GM18511 (cell line): ENCODE measurements around the gene TMEM59.

Experiments used
- ATAC-seq: cut with Tn5 transposase; IDR thresholded peaks from one replicate; pipeline ENCODE4 v1.9.1; 2021; ENCODE audit warnings: mild to moderate bottlenecking, moderate library complexity; ENCODE audit not compliant: unreplicated experiment

Gene TMEM59

DNA sequence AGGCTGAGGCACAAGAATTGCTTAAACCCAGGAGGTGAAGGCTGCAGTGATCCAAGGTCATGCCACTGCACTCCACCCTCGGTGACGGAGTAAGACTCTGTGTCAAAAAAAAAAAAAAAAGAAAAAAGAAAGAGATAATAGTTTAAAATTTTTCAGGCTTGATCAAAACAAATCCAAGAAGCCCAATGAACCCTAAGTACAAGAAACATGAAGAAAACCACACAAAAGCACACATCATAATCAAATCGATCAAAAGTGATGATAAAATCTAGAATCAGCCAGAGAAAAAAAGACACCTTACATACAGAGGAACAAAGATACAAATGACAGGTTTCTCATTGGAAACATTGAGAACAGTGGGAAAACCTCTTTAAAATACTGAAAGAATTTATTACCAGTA, 66.5 kb downstream of the TMEM59 start:
- no peak for ATAC-seq

- ATAC-seq, result no peak
Observed at GRCh38 chr1:53984726-53985125, 68.3 kb downstream of the TMEM59 start.

DNA sequence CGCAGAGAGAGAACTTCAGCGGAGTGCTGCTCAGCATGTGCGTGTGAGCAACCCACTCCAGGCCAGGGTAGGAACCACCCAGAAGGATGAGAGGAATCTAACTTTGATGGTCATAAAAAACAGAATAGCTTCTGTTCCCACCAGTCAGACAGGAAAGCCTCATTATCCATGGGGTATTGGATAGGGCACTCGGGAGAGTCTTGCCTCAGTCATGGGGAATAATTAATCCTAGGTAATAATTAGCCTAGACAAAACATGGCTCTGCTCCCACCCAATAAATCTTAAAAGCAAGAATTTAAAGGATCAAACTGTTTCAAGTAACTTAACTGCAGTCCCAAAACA, 70.3 kb downstream of the TMEM59 start:
- ATAC-seq, result no peak

GRCh38 chr1:53982034-53982762, 70.8 kb downstream of the TMEM59 start:
- no peak for ATAC-seq

GRCh38 chr1:53981220-53981619, 71.8 kb downstream of the TMEM59 start:
- no peak for ATAC-seq

DNA sequence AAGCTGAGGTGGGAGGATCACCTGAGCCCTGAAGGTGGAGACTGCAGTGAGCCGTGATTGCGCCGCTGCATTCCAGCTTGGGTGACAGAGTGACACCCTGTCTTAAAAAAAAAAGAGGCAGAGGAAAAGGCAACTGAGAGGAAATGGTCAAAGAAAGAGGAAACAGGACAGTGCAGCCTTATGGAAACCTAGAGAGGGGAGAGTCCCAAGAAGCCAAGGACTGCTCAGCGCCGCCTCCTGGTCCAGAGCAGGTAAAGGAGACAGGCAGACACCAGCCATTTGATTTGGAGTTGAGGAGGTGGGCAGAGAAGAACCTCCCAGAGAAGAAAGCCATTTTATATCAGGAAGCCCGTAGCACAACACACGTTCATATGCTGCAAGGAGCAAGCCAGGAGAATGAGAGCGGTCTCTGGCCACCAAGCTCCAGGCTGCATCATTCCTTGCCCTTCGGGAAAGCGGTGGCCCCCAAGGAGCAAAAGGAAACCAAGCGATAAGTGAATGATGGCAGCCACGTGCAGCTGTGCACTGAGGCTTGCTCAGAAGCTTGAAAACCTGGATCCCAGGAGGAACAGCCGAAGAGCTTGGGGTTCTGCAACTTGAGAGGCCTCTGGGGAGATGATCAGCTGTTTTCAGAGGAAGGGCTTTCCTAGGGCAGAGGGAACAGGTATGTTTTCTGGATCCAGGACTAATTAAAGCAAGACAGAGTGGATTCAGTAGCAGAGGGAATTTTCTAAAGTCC, 73.1 kb downstream of the TMEM59 start:
- ATAC-seq, result no peak
